ENCODE measurements around the gene ZBTB20.

The ZBTB20 gene

DNA sequence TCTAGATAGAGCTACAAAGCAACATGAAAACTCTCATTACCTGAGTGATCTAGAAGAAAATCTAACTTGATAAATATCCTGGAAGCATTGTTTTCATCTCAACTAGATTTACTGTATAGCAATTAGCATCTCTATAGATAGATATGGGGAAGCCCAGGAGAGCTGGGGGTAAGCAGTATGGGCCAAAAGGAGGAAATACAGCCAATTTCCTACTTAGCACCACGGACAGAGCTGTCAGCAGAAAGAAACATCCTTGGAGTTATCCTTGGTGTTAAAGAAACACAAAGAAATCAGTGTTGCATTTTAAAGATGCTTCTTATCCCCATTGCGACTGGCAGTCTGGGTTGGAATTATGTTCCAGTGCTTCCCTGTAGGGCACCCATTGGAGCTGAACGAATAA lies 727.0 kb downstream of the ZBTB20 start:
- DNase-seq, result no peak

DNA sequence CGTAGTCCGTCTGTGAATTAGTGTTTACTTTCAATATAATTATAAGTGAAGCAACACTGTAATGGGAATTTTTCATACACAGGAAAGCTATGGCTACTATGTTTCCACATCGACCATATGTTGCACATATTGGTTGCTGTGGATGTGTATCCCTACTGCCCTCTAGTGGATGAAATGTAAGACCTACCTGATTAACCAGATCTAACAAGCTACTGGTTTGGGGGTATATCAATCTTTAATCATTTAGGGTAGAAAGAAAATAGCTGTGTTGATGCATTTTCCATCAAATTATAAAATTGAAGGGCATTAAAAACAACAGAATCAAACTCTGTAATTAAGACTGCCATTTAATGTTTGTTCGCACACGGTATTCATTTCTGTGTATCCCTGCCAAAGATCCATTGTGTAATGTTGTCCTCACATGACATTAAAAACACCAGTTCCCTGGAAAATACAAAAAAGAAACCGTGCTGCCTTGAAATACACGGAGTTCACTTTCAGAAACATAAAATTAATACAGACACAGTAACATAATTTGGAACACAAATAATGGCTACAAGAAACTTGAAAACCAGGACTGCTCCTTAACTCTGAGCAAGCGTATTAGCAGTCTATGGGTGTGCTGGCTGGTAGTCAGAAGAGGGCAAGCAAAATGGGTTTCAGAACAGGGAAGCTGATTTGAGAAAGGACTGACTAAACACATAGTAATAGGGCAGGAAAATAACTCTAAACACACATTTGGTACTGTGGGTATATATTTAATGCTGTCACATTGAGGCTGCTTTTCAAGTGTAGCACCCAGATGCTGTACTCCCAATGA lies 728.2 kb downstream of the ZBTB20 start:
- DNase-seq, result no peak

- no peak for DNase-seq
Measured at GRCh38 chr3:114418107-114418506, 729.0 kb downstream of the ZBTB20 start.

DNA sequence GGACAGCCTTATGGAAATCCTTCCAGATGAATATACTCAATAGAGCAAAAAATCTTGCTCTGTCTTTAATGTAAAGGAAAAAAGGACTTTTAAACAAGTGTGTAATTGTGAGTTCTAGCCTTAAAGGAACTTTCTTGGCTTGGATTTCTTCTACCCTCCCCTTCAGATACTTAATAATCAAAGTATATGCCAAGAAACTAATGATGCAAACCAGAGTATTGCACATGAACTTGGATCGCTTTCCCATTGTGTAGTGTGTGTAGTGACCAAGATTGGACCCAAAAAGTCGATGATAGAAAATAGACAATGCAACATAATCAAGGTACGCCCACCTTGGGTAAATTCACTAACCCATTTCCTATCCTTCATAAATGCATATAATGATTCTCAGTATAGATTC lies 729.4 kb downstream of the ZBTB20 start:
- no peak for DNase-seq

DNA sequence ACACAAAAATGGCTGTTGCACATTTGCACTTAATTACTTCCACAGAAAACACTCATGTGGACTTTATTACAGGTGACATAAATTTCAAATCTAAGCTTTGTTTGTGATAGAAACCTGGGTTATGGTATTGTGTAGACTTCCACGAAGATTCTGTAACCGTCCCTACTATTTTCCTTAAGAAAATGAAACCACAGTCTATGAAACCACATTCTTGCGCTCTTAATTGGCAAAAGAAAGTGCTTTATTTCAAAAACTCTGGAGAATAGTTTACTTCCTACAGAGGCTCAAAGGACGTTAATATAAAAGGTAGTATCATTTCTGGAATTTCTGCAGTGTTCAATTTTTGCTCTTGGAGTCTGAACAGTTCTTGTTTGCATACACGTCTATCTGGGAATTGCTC lies 729.8 kb downstream of the ZBTB20 start:
- DNase-seq, result no peak

DNA sequence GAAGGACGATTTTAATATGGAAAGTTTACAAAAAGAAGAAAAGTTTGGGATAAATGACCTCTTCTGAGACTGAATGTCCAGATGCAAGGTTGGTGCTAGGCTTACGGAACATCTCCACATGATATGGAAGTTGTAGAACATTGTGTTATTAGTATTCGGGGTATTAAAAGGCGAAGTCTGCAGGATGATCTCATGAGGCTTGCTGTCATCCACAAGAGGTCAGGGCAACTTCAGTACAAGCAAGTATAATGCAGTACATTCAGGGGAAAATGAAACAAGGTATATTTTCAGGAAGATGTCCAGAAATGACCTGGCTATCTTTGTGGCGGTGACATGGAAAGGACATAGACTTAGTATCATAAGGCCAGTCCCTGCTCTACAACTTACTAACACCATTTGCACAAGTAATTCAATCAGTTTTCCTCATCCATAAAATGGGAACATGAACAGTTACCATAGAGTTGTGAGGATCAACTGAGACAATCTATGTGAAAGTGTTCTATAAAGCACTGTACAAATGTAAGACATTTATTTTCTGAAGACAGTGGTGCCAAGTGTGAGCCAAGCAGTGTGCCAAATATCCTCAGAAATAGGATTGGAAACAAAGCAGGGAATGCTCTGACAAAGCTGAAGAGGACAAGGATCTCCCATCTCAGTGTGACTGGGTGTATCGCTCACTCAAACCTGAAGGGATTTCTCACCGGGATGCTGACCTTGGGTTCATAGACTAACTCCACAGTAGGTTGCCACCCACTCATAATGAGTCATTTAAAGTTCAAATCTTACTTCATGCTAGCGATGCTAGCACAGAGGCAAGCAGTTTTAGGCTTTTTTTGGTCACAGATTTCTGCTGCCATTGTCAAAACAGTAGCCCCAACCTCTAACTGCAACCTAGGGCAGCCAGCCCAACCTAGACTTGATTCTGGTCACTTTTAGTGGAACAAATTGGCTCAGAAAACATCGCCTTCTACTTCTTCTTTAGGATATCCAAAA lies 735.0 kb downstream of the ZBTB20 start:
- no peak for DNase-seq

DNA sequence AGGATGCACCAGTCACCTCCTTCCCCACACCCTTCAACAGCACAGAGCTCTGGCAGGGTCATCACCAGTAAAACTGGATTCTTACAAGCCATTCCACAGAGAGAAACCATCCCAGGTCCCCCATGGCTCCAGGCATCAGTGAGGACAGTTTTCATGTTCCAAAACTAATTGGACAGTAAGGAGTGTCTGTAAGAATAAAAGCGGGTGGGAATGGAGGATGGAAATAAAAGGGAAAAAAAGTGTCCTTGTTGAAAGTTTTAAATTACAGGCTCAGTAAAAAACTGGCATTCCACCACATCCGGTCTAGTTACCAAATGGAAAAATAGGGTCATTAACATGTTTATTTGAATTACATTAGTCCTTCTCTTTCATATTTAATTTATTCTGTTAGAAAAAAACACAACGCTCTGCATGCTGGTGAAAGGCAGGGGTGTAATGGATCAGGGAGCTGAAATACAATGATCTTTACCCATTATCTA lies 735.9 kb downstream of the ZBTB20 start:
- no peak for DNase-seq

GRCh38 chr3:114408736-114409670 lies 738.1 kb downstream of the ZBTB20 start:
- no peak for DNase-seq

DNA sequence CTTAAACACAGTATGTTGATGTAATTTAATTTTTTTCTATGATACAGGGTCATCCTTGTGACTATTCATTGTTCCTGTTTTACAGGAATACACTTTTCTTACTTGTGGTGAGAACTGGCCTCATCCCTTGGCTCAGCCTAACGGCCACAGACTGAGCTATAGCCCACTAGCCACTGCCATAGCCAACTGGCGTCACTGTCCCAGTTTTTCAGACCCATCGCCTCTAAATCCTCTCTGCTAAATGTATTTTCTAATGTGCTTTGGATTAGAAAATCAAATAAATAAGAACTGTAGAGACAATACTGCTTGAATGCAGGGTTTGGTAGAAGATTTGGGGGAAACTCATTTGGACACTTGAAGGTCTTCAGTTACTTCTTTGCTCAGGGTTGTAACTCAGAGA lies 740.2 kb downstream of the ZBTB20 start:
- no peak for DNase-seq

DNA sequence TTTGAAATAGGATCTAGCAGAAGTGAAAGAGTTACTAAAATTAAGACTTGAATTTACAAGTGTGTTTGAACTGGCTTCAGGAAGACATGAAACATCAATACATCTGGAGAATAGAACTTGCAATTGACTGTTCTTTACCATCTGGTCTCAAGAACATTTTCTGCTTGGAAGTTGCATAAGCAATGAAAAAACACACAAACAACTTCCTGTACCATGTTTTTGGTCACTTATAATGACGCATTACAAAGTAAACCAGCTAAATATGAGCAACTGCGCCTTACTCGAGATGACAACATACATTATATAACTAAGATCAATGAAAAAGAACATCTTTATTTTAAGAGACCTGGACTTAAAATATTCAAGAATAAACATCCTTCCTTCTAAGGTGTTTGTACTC lies 740.8 kb downstream of the ZBTB20 start:
- DNase-seq, result no peak

DNA sequence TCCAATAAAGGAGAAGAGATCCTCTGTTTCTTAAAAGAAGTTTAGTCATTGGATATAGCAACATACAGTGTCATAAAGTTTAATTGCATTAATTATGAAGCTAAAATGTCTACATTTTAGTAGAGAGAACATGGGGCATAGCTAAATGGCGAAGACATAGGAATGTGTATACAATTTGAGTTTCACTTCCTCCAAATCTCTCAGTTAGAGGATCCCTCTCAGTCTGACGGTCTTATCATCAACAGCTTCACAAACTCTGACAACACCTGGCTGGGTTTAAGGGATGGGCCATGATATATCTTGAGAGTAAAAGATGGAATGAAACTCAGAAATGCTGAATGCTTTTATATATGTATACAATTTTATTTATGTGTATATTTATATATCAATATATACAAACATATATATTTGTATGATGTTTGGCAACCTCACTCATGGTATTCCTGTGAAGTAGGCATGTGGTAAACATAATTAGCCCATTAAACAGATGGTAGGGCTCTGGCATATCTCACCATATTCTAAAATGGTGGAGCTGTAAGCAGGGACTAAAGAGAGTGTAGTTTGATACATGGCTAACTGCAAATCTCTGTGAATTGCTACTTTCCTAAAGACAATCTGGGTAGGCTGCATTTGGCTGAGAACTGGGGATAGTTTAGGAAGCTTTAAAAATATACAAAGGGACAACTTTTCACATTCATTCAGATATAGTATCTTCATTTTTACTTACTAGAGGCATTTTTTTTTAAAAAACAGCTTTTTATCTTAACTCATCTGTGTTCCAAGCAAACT lies 741.7 kb downstream of the ZBTB20 start:
- DNase-seq, result no peak

- DNase-seq, result no peak
Measured at GRCh38 chr3:114404590-114404989, 742.5 kb downstream of the ZBTB20 start.

- DNase-seq, result no peak
Measured at GRCh38 chr3:114402838-114403237, 744.2 kb downstream of the ZBTB20 start.

DNA sequence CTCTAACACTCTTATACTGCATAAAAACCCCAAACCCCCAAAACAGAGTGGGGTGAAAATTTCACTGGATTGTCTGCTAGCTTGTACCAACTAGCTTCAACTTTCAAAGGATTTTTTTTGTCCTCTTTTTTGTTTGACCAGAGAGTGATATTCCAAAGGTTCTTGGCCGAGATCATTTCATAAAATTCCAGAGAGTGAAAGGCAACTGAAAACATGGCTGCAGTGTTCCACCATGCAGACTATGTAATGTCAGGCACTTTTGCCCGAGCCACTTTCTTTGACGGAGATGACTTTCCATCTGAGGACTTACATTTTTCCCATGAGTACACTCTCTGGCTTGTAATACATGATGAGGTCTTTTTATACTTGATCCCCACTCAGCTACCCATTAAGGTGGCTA lies 745.7 kb downstream of the ZBTB20 start:
- DNase-seq, result no peak

DNA sequence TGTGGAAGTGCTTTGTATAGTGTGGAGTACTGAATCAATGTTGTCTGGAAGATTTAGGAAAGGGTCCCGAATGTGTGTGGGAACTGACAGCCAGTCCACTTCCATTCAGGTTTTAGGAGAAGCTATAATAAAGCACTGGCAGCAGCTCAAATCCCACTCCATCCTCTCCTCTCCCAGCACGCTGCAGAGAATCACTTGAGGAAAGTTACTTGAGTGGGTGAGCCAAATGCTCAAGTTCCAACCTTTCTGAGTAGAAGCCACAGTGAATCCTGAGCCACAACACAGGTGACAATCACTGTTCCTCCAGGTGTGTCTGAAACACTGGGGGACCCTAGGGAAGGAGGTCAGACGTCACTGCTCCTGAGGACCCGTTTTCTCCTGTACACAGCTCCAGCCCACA lies 746.7 kb downstream of the ZBTB20 start:
- no peak for DNase-seq

DNA sequence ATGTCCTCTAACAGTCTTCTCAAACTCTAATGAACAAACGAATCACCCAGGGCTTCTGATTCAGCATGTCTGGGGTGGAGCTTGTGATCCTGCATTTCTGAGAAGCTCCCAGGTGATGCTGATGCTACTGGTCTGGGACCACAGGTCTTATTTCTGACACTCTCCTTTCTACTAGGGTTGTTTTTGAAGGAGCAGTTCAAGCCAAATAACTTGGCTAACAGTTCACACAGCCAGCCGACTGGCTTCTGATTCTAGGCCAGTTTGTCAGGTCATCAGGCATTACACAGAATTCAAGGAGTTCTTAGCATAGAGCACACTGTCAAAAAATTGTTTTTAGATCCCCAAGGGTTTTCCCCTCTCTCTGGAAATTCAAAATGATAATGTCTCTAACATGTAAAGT lies 752.5 kb downstream of the ZBTB20 start:
- no peak for DNase-seq

- no peak for DNase-seq
Measured at GRCh38 chr3:114393367-114394072, 753.6 kb downstream of the ZBTB20 start.

DNA sequence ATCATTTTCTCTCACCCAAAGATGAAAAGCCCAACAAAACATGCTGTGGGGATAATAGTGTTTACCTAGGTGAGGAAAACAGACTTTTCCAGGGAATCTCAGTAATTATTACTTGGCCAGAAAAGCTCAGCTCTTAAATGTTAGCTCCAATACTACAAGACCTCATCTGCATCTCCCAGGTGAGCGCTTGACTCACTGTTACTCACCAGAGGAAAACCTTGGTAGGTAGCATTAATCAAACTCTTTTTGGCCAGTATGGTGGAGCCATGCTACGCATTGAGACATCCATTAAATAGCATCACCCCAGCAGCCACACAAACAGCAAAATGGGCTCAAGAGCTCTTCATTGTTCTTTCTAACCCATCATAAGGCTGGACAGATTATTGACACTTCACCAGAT lies 754.3 kb downstream of the ZBTB20 start:
- DNase-seq, result no peak

DNA sequence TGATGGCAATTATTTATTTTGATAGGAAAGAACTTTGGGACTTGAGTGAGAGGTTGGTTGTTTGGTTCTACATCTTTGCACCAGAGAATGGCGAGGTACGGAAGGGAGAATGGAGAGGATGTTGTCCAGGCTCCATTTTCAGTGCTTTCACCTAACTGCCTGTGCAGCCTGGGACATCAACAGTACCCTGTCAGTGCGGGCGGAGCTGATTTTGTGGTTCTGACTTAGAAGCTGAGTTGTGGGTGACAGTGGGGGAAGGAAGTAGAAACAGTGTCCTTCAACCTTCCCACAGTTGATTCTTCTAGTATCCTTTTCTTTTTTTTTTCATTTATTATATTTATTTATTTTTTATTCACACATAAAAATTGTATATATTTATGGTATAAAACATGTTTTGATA lies 757.9 kb downstream of the ZBTB20 start:
- DNase-seq, result peak; percentile 4

- no peak for DNase-seq
Measured at GRCh38 chr3:114384558-114384903, 762.6 kb downstream of the ZBTB20 start.

DNA sequence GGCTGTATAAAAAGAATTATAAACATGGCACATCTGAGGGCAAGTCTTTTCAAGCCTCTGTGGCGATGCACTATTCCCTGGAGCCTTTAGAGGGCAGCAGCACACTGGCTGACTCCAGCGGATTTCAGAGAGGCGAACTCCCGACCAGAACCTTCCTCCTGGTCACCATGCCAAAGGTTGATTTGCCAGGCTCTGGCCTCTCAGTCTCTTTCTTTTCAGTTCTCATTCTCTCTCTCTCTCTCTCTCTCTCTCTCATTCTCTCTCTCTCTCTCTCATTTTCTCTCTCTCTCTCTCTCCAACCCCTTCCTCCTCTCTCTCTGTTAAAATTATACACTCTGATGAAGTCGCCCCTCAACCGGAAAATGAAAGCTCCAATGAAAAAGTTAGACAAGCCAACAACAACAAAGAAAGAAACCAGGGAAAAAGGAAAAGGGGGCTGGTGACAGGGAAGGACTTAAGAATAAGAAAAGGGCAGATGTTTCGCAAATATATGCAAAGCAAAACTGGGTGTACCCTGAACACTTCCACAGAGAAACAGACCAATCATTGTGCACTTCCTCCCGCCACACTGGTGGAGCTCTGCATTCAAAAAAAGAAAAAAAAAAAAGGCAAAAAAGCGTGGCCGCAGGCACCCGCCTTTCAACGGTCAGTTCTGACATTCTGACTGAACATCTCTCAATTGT lies 763.1 kb downstream of the ZBTB20 start:
- peak; percentile 44 for DNase-seq
